Vein endothelial cell (primary cell): ENCODE results near the gene NIPA2. TPM values are rescaled to one million over a fixed set of nuclear protein-coding genes. Genes with fewer than 3 reads are reported as not detected.

Experiments
- total RNA-seq: library from RNA; depleted of rRNA; stranded (reverse); fragments of >200 nt; gene quantifications from 2 replicates; pipeline ENCODE4 v1.2.3, GENCODE V29; 2012

Gene NIPA2
- total RNA-seq = 55.5 and 96.0 TPM in 2 replicates

GRCh38 chr15:22838292-22839042, at the start of gene NIPA2:
Gene NIPA2, plus strand, starts transcription at chr15:22838666. Its CDS starts 13,066 bp downstream, at chr15:22851732.

Other genes with a start within 250 kb of the NIPA2 start
- 18.0 and 18.2 TPM in 2 replicates for gene NIPA1, start 52.0 kb upstream of the NIPA2 start, total RNA-seq
- 102 and 111 TPM in 2 replicates for gene CYFIP1, start 141.7 kb downstream of the NIPA2 start, total RNA-seq
- gene TUBGCP5, start 200.9 kb downstream of the NIPA2 start, total RNA-seq = 21.2 and 31.1 TPM in 2 replicates